Liver (tissue), 9 donors: ENCODE data around the gene LCTL. TPM values are rescaled to one million over a fixed set of nuclear protein-coding genes. Genes with fewer than 3 reads are reported as not detected.

ENCODE experiments used
- DNase-seq: peaks from one replicate; pipeline ENCODE4 v3.0.0-alpha.2; 2017; ENCODE audit warnings: low spot score
- H3K27ac ChIP-seq, 2 donors: one replicate each; pipeline ENCODE4 v1.7.0; 2013; ENCODE audit warnings: inconsistent platforms in 2 of 2, low read length in 2 of 2, control low read depth in 1 of 2, low read depth in 1 of 2, mild to moderate bottlenecking in 1 of 2
- H3K27me3 ChIP-seq, 4 donors: one replicate each; pipeline versions ENCODE4 v1.6.1 to v1.7.0; 2013; ENCODE audit warnings: low read length in 3 of 4, inconsistent platforms in 1 of 4, mild to moderate bottlenecking in 1 of 4, moderate library complexity in 1 of 4; ENCODE audit not compliant: control insufficient read depth in 4 of 4, insufficient read depth in 4 of 4
- H3K36me3 ChIP-seq, 4 donors: one replicate each; pipeline versions ENCODE4 v1.6.1 to v1.7.0; 2013; ENCODE audit warnings: low read length in 3 of 4, mild to moderate bottlenecking in 3 of 4, low read depth in 1 of 4, moderate library complexity in 1 of 4; ENCODE audit not compliant: control insufficient read depth in 4 of 4, insufficient read depth in 3 of 4
- H3K4me1 ChIP-seq, 4 donors: one replicate each; pipeline versions ENCODE4 v1.6.1 to v1.7.0; 2013; ENCODE audit warnings: low read length in 3 of 4, mild to moderate bottlenecking in 3 of 4, moderate library complexity in 1 of 4; ENCODE audit not compliant: control insufficient read depth in 4 of 4, insufficient read depth in 4 of 4
- H3K4me3 ChIP-seq, 3 donors: one replicate each; pipeline versions ENCODE4 v1.6.1 to v1.7.0; 2013; ENCODE audit warnings: low read length in 3 of 3, control low read depth in 1 of 3, low read depth in 1 of 3, mild to moderate bottlenecking in 1 of 3
- H3K9ac ChIP-seq, 2 donors: one replicate each; pipeline ENCODE4 v1.7.0; 2013; ENCODE audit warnings: low read length in 2 of 2, mild to moderate bottlenecking in 2 of 2, moderate library complexity in 2 of 2, control low read depth in 1 of 2, low read depth in 1 of 2
- H3K9me3 ChIP-seq, 4 donors: one replicate each; pipeline versions ENCODE4 v1.6.1 to v1.7.0; 2013; ENCODE audit warnings: low read length in 3 of 4; ENCODE audit not compliant: control insufficient read depth in 4 of 4
- EGR1 ChIP-seq, 2 donors: IDR thresholded peaks; 2 replicates each; pipeline ENCODE4 v1.6.1; 2016 to 2018; ENCODE audit warnings: antibody characterized with exemption in 2 of 2, low read depth in 2 of 2
- FOXA1 ChIP-seq: IDR thresholded peaks from 2 replicates; pipeline ENCODE4 v1.6.1; 2016; ENCODE audit warnings: antibody characterized with exemption
- FOXA2 ChIP-seq: IDR thresholded peaks from 2 replicates; pipeline ENCODE4 v1.6.1; 2016; ENCODE audit warnings: antibody characterized with exemption
- GABPA ChIP-seq, 2 donors: IDR thresholded peaks in 1 of 2; conservative IDR thresholded peaks in 1 of 2; 2 replicates each; pipeline ENCODE4 v1.6.1; 2016; ENCODE audit warnings: antibody characterized with exemption in 2 of 2, mild to moderate bottlenecking in 1 of 2, moderate library complexity in 1 of 2
- HNF4A ChIP-seq, 2 donors: conservative IDR thresholded peaks; 2 replicates each; pipeline ENCODE4 v1.6.1; 2016; ENCODE audit warnings: antibody characterized with exemption in 2 of 2, mild to moderate bottlenecking in 2 of 2
- HNF4G ChIP-seq: IDR thresholded peaks from 2 replicates; pipeline ENCODE4 v1.6.1; 2016; ENCODE audit warnings: antibody characterized with exemption
- JUND ChIP-seq, 2 donors: IDR thresholded peaks; 2 replicates each; pipeline ENCODE4 v1.6.1; 2016; ENCODE audit warnings: antibody characterized with exemption in 2 of 2
- MAX ChIP-seq: IDR thresholded peaks from 2 replicates; pipeline ENCODE4 v1.6.1; 2016; ENCODE audit warnings: antibody characterized with exemption
- NR2F2 ChIP-seq: IDR thresholded peaks from 2 replicates; pipeline ENCODE4 v1.6.1; 2016; ENCODE audit warnings: antibody characterized with exemption
- RXRA ChIP-seq, 2 donors: IDR thresholded peaks; 2 replicates each; pipeline ENCODE4 v1.6.1; 2017 to 2018; ENCODE audit warnings: antibody characterized with exemption in 2 of 2, mild to moderate bottlenecking in 1 of 2
- SP1 ChIP-seq: IDR thresholded peaks from 2 replicates; pipeline ENCODE4 v1.6.1; 2018; ENCODE audit warnings: antibody characterized with exemption, mild to moderate bottlenecking
- TAF1 ChIP-seq: conservative IDR thresholded peaks from 2 replicates; pipeline ENCODE4 v1.6.1; 2016; ENCODE audit warnings: antibody characterized with exemption, mild to moderate bottlenecking
- YY1 ChIP-seq: IDR thresholded peaks from 2 replicates; pipeline ENCODE4 v1.6.1; 2016; ENCODE audit warnings: antibody characterized with exemption, mild to moderate bottlenecking
- WGBS: extraction: QIAGEN DNeasy Blood & Tissue Kit; methylation state at CpG from one replicate; pipeline ENCODE4 v1.1.7; 2013; 5-methylcytosine and 5-hydroxymethylcytosine counted together
- polyA plus RNA-seq, 2 donors: library from polyadenylated mRNA; stranded (reverse) in 1 of 2; unstranded in 1 of 2; fragments of 200-250 nt in 1 of 2; fragments of >200 nt in 1 of 2; fragmentation: Nextera tagmentation in 1 of 2; extraction: Ambion mirVana in 1 of 2; gene quantifications; one replicate each; pipeline versions ENCODE4 v1.2.1 to v1.2.3, GENCODE V29; 2013 to 2015
- total RNA-seq, 2 donors: library from RNA; depleted of rRNA; stranded (reverse); fragments of >200 nt; gene quantifications; one replicate each; pipeline ENCODE4 v1.2.3, GENCODE V29; 2014
- TF ChIP-seq, protein P1 (sequence below): IDR thresholded peaks from 2 replicates; pipeline ENCODE4 v1.6.1; 2016; ENCODE audit warnings: antibody characterized with exemption, mild to moderate bottlenecking
- TF ChIP-seq, protein P2 (sequence below): IDR thresholded peaks from 2 replicates; pipeline ENCODE4 v1.6.1; 2016; ENCODE audit warnings: antibody characterized with exemption
- TF ChIP-seq, protein P3 (sequence below): IDR thresholded peaks from 2 replicates; pipeline ENCODE4 v1.6.1; 2016; ENCODE audit warnings: antibody characterized with exemption
- donor health status: healthy.
- donor health status: healthy.
- donor health status: healthy.
- donor health status: healthy.
- donor health status: healthy.

LCTL gene
- total and polyA plus RNA-seq, 4 donors, result 0.13 TPM; not detected in 3

DNA sequence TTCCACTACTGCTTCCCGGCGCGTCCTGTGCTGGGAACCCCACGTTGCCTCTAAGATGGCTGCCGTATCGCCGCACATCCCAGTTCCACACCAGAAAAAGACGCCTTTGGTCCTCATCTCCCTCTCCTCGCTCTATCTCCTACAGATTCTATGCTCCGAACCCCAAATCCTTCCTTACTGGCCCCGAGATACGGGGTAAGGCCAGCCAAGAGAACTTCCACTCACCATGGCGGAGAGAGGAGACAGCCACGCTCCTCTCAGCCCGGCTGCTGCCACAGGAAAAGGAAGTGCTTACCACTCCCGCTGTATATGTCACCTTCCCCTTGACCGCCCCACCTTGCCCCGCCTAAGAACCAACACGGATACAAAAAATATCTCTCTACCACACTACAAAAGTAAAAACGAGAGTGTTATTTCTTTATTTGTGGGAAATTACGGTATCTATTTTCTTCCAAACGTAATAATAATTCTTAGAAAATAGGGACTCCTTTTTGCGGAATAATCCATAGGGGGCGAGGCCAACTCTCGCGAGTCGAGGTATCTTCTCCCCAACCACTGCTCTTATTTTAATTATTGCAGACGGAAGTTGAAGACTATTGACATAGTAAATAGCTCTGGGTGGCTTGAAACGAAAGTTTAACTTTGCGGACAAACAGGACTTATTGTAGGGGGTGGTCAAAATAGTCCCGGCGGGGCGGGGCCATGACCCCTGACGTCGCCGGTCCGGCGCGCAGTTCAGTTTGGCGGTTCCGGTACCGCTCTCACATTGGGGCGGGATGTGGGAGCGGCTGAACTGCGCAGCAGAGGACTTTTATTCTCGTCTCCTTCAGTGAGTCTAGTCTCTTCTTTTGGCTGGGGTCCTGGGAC lies 61.0 kb downstream of the LCTL start, which contains the start of the genes RPL4 and ZWILCH:
Gene RPL4, minus strand, starts transcription at position 293 of the 867 bp plus-strand sequence. Its CDS starts 65 bp downstream, at position 228.
Gene ZWILCH, plus strand, starts transcription at position 764 of the 867 bp plus-strand sequence. Its CDS starts 13 bp downstream, at position 777.
- TF ChIP-seq TAF1 (peak; percentile 99), FOXA2 (peak; percentile 72), GABPA (IDR thresholded peaks at IDR 0.05 in 1 of 2, conservative IDR thresholded peaks at IDR 0.05 in 1 of 2) (peak; percentile 93 to 96), RXRA (IDR thresholded peaks at IDR 0.05) (peak; percentile 73 to 75), FOXA1 (no peak), NR2F2 (peak; percentile 99), JUND (IDR thresholded peaks at IDR 0.05) (peak in 1 of 2 donors; percentile 62), SP1 (peak; percentile 80), MAX (no peak), HNF4A (conservative IDR thresholded peaks at IDR 0.05) (peak; percentile 51 to 57), HNF4G (no peak), YY1 (peak; percentile 97), EGR1 (IDR thresholded peaks at IDR 0.05; ENCODE audit: low read depth in 2 of 2) (peak; percentile 4 to 30)
- TF ChIP-seq, protein P1, sequence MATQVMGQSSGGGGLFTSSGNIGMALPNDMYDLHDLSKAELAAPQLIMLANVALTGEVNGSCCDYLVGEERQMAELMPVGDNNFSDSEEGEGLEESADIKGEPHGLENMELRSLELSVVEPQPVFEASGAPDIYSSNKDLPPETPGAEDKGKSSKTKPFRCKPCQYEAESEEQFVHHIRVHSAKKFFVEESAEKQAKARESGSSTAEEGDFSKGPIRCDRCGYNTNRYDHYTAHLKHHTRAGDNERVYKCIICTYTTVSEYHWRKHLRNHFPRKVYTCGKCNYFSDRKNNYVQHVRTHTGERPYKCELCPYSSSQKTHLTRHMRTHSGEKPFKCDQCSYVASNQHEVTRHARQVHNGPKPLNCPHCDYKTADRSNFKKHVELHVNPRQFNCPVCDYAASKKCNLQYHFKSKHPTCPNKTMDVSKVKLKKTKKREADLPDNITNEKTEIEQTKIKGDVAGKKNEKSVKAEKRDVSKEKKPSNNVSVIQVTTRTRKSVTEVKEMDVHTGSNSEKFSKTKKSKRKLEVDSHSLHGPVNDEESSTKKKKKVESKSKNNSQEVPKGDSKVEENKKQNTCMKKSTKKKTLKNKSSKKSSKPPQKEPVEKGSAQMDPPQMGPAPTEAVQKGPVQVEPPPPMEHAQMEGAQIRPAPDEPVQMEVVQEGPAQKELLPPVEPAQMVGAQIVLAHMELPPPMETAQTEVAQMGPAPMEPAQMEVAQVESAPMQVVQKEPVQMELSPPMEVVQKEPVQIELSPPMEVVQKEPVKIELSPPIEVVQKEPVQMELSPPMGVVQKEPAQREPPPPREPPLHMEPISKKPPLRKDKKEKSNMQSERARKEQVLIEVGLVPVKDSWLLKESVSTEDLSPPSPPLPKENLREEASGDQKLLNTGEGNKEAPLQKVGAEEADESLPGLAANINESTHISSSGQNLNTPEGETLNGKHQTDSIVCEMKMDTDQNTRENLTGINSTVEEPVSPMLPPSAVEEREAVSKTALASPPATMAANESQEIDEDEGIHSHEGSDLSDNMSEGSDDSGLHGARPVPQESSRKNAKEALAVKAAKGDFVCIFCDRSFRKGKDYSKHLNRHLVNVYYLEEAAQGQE, result peak; percentile 84
- TF ChIP-seq, protein P2, sequence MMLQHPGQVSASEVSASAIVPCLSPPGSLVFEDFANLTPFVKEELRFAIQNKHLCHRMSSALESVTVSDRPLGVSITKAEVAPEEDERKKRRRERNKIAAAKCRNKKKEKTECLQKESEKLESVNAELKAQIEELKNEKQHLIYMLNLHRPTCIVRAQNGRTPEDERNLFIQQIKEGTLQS, result no peak
- TF ChIP-seq, protein P3, sequence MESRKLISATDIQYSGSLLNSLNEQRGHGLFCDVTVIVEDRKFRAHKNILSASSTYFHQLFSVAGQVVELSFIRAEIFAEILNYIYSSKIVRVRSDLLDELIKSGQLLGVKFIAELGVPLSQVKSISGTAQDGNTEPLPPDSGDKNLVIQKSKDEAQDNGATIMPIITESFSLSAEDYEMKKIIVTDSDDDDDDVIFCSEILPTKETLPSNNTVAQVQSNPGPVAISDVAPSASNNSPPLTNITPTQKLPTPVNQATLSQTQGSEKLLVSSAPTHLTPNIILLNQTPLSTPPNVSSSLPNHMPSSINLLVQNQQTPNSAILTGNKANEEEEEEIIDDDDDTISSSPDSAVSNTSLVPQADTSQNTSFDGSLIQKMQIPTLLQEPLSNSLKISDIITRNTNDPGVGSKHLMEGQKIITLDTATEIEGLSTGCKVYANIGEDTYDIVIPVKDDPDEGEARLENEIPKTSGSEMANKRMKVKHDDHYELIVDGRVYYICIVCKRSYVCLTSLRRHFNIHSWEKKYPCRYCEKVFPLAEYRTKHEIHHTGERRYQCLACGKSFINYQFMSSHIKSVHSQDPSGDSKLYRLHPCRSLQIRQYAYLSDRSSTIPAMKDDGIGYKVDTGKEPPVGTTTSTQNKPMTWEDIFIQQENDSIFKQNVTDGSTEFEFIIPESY, result peak; percentile 99
- no peaks in the 10 kb centered on the region for H3K9me3 ChIP-seq
- H3K27me3 ChIP-seq, result no peaks in the 10 kb centered on the region
- peaks cover 0 to 25% (median 21%) of the 10 kb centered on the region in 4 donors for H3K4me1 ChIP-seq
- H3K4me3 ChIP-seq, result peak within 1 kb of the TSS; percentile 83 to 100 (median 94)
- H3K27ac ChIP-seq, result peak within 1 kb of the TSS; percentile 87 to 90
- peaks cover 7 to 34% (median 32%) of the 10 kb centered on the region in 4 donors for H3K36me3 ChIP-seq
- peak within 1 kb of the TSS; percentile 72 to 97 for H3K9ac ChIP-seq
- under 1% methylated on average over 46 of the region's 46 CpGs for WGBS
- peak; percentile 80 for DNase-seq
